Panc1 (cell line): ENCODE data around the gene CDK5R1. TPM values are rescaled to one million over a fixed set of nuclear protein-coding genes. Genes with fewer than 3 reads are reported as not detected.

ENCODE experiments used
- ATAC-seq: fragments of 200-7000 bp; cut with Tn5 transposase; 2 replicates; pipeline ENCODE4 v1.9.1; 2020; ENCODE audit warnings: mild to moderate bottlenecking, moderate library complexity
- BruUV-seq: library from RNA; stranded (reverse); fragments of 400-500 nt; replicated peaks from 2 replicates; lab custom pipeline; 2021; lab: Mats Ljungman, UMichigan
- CTCF ChIA-PET: fragments of 300-600 bp; sonication (Branson Sonifier 250); formaldehyde crosslinking; loops from one replicate; lab custom pipeline; 2022; ENCODE audit warnings: antibody characterized with exemption; lab: Charles Lee
- POLR2A ChIA-PET: fragments of 300-600 bp; sonication (Branson Sonifier 250); formaldehyde crosslinking; loops from one replicate; lab custom pipeline; 2022; ENCODE audit warnings: antibody characterized with exemption; lab: Charles Lee
- DNase-seq: peaks from one replicate; pipeline ENCODE4 v3.0.0-alpha.2; 2010; ENCODE audit warnings: low read depth, low spot score
- H3K27ac ChIP-seq: 2 replicates; pipeline ENCODE4 v1.5.1; 2011; ENCODE audit warnings: mild to moderate bottlenecking, low read length, inconsistent platforms
- H3K27me3 ChIP-seq: fragments of 200-500 bp; sonication (Bioruptor generic); 2 replicates; pipeline ENCODE4 v1.6.0; 2014; ENCODE audit warnings: low read length, inconsistent platforms; ENCODE audit not compliant: control insufficient read depth, insufficient read depth
- H3K36me3 ChIP-seq: fragments of 200-500 bp; sonication (Bioruptor generic); 2 replicates; pipeline ENCODE4 v1.5.1; 2014; ENCODE audit warnings: inconsistent platforms, mild to moderate bottlenecking, low read length, moderate library complexity; ENCODE audit not compliant: control insufficient read depth, insufficient read depth
- H3K4me1 ChIP-seq: 2 replicates; pipeline ENCODE4 v1.5.1; 2011; ENCODE audit warnings: inconsistent platforms, mild to moderate bottlenecking, low read length, moderate library complexity; ENCODE audit not compliant: control insufficient read depth, insufficient read depth
- H3K4me3 ChIP-seq, 2 experiments: 2 replicates each; pipeline ENCODE4 v1.5.1; 2011 to 2012; ENCODE audit warnings: low read depth in 2 of 2, low read length in 2 of 2, mild to moderate bottlenecking in 2 of 2, inconsistent platforms in 1 of 2, moderate library complexity in 1 of 2
- H3K9me3 ChIP-seq: fragments of 200-500 bp; sonication (Bioruptor generic); 2 replicates; pipeline ENCODE4 v1.5.1; 2014; ENCODE audit warnings: low read depth, mild to moderate bottlenecking, inconsistent platforms, low read length, moderate library complexity; ENCODE audit not compliant: control insufficient read depth, insufficient read depth
- CTCF ChIP-seq: fragments of 450-650 bp; IDR thresholded peaks from 2 replicates; pipeline ENCODE4 v1.5.1; 2017; ENCODE audit warnings: mild to moderate bottlenecking
- POLR2AphosphoS5 ChIP-seq: IDR thresholded peaks from 2 replicates; pipeline ENCODE4 v1.6.1; 2012; ENCODE audit warnings: mild to moderate bottlenecking, low read depth, low read length, moderate library complexity
- REST ChIP-seq, 2 experiments: IDR thresholded peaks; 2 replicates each; pipeline ENCODE4 v1.6.1; 2011 to 2012; ENCODE audit warnings: low read depth in 2 of 2, control low read depth in 1 of 2, low read length in 1 of 2, mild to moderate bottlenecking in 1 of 2, moderate library complexity in 1 of 2; ENCODE audit not compliant: insufficient read depth in 1 of 2
- SIN3A ChIP-seq: IDR thresholded peaks from 2 replicates; pipeline ENCODE4 v1.6.1; 2012; ENCODE audit warnings: low read depth, mild to moderate bottlenecking, low read length, moderate library complexity, borderline replicate concordance; ENCODE audit not compliant: insufficient read depth
- TCF7L2 ChIP-seq: IDR thresholded peaks from 2 replicates; pipeline ENCODE4 v1.6.1; 2011; ENCODE audit warnings: mild to moderate bottlenecking, low read depth, low read length, inconsistent platforms
- in situ Hi-C: cut with HindIII; loops from 2 replicates; pipeline ENCODE4 v1.10.0; 2016; ENCODE audit warnings: low sequenced_read_pairs, low pct_unique_long_range_greater_than_20kb
- intact Hi-C: fragments of 100-400 bp; cut with micrococcal nuclease; formaldehyde crosslinking; loops from one replicate; pipeline ENCODE4 v1.10.0; 2022; ENCODE audit not compliant: unreplicated experiment
- total RNA-seq: library from RNA; stranded (reverse); gene quantifications from one replicate; pipeline ENCODE4 v1.2.1, GENCODE V29; 2021; ENCODE audit not compliant: unreplicated experiment

Gene CDK5R1
- total RNA-seq, 1 experiment from 2014 or later: 7.9 TPM

- no peak for DNase-seq
- Histone ChIP-seq H3K4me3 (no peak overlapping the region), H3K27ac (no peak overlapping the region), H3K4me1 (peaks cover 6% of the 10 kb centered on the region; the same call in 1 of the 2 replicates), H3K27me3 (no peaks in the 10 kb centered on the region), H3K9me3 (no peaks in the 10 kb centered on the region), H3K36me3 (no peaks in the 10 kb centered on the region)
- in situ Hi-C loops: no loop called here
- CTCF ChIA-PET: no interaction called here
- intact Hi-C loops: loop anchor here (10.0 kb wide), 1 partner anchor 111 kb away; no protein-coding TSS in a partner anchor
- no TSS peak for BruUV-seq
- no peak for ATAC-seq
- TF ChIP-seq SIN3A: no peak
- TF ChIP-seq POLR2AphosphoS5: no peak
- TF ChIP-seq CTCF: no peak
- no peak for TF ChIP-seq TCF7L2
- no peak for TF ChIP-seq REST (IDR thresholded peaks at IDR 0.05; ENCODE audit: insufficient read depth in 1 of 2, low read depth in 2 of 2, low read length in 1 of 2)
- POLR2A ChIA-PET: no interaction called here
Measured at GRCh38 chr17:32493976-32494513, 7.3 kb downstream of the CDK5R1 start.

GRCh38 chr17:32494621-32495358 lies 8.0 kb downstream of the CDK5R1 start:
- BruUV-seq: no TSS peak
- POLR2A ChIA-PET: no interaction called here
- Histone ChIP-seq H3K27me3 (no peaks in the 10 kb centered on the region), H3K4me1 (no peaks in the 10 kb centered on the region), H3K4me3 (no peak overlapping the region), H3K36me3 (no peaks in the 10 kb centered on the region), H3K9me3 (no peaks in the 10 kb centered on the region), H3K27ac (no peak overlapping the region)
- CTCF ChIA-PET: no interaction called here
- intact Hi-C loops: loop anchor here (10.0 kb wide), 1 partner anchor 110 kb away; no protein-coding TSS in a partner anchor
- in situ Hi-C loops: no loop called here
- ATAC-seq (peak; percentile 20), DNase-seq (no peak)
- TF ChIP-seq POLR2AphosphoS5: no peak
- TF ChIP-seq TCF7L2: no peak
- no peak for TF ChIP-seq CTCF
- TF ChIP-seq SIN3A: no peak
- no peak for TF ChIP-seq REST (IDR thresholded peaks at IDR 0.05; ENCODE audit: insufficient read depth in 1 of 2, low read depth in 2 of 2, low read length in 1 of 2)
